ENCODE results near the gene VPS8.

DNA sequence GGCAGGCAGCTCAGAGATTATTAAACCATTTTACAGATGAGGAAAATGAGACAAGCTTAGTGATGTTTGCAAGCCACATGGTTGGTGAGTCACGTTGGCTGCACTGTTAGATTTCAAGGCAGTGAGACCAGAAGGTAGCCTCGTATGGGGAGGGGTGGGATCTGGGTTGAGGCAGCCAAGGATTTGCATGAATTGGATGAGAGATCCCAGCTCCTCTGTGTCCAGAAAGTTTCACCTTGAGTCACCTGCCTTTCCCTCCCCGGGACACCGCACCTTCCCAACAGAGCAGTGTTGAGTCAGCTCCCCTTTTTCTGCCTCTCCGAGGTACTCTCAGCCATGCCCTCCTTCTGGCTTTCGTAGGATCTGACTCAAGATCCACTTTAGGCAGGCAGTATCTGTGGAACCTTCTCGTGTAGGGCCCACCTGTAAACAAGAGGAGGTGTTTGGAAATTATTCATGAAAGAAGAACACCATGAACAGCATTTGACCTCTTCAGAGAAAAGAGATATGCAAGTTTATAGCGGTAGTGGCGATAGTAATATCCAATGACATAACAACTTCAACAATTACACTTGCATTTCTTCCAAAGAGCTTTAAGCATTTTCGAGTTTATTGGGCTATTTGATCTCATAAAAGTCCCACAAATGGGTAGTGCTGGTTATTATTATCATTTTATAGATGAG is 46.8 kb upstream of the VPS8 start:
- TF ChIP-seq POLR2A (IDR thresholded peaks at IDR 0.05; ENCODE audit: low read depth): no peak
- TF ChIP-seq, protein P1, sequence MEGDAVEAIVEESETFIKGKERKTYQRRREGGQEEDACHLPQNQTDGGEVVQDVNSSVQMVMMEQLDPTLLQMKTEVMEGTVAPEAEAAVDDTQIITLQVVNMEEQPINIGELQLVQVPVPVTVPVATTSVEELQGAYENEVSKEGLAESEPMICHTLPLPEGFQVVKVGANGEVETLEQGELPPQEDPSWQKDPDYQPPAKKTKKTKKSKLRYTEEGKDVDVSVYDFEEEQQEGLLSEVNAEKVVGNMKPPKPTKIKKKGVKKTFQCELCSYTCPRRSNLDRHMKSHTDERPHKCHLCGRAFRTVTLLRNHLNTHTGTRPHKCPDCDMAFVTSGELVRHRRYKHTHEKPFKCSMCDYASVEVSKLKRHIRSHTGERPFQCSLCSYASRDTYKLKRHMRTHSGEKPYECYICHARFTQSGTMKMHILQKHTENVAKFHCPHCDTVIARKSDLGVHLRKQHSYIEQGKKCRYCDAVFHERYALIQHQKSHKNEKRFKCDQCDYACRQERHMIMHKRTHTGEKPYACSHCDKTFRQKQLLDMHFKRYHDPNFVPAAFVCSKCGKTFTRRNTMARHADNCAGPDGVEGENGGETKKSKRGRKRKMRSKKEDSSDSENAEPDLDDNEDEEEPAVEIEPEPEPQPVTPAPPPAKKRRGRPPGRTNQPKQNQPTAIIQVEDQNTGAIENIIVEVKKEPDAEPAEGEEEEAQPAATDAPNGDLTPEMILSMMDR (IDR thresholded peaks at IDR 0.05): no peak
